AG04450 (cell line): Measurements from ENCODE around the gene ACOT9. TPM values are rescaled to one million over a fixed set of nuclear protein-coding genes. Genes with fewer than 3 reads are reported as not detected.

Experiments used
- CTCF ChIA-PET: fragments of 300-600, 350-600 bp; formaldehyde crosslinking; extraction: SDS; loops from one replicate; lab custom pipeline; 2022; ENCODE audit warnings: antibody characterized with exemption, inconsistent platforms; lab: Charles Lee
- POLR2A ChIA-PET: fragments of 350-600 bp; formaldehyde crosslinking; extraction: SDS; loops from one replicate; lab custom pipeline; 2021; ENCODE audit warnings: antibody characterized with exemption, inconsistent platforms; lab: Yijun Ruan, JAX
- DNase-seq: peaks from one replicate; pipeline ENCODE4 v3.0.0-alpha.2; 2011; ENCODE audit warnings: low read depth, low spot score
- H3K27ac ChIP-seq: one replicate; pipeline ENCODE4 v1.5.1; 2012; ENCODE audit warnings: low read depth, low read length, control low read depth
- H3K27me3 ChIP-seq: one replicate; pipeline ENCODE4 v1.6.0; 2012; ENCODE audit warnings: low read length; ENCODE audit not compliant: control insufficient read depth, insufficient read depth
- H3K4me3 ChIP-seq: 2 replicates; pipeline ENCODE4 v1.5.1; 2011; ENCODE audit warnings: mild to moderate bottlenecking, low read depth, low read length, control low read depth
- H3K9me3 ChIP-seq: 2 replicates; pipeline ENCODE4 v1.5.1; 2012; ENCODE audit warnings: low read length; ENCODE audit not compliant: control insufficient read depth, insufficient read depth
- CTCF ChIP-seq: IDR thresholded peaks from 2 replicates; pipeline ENCODE4 v1.5.1; 2011; ENCODE audit warnings: low read depth, low read length, control low read depth, inconsistent platforms
- polyA plus RNA-seq: library from polyadenylated mRNA; depleted of rRNA; stranded (reverse); fragments of >200 nt; gene quantifications from 2 replicates; pipeline ENCODE4 v1.2.3, GENCODE V29; 2011

Gene ACOT9
- polyA plus RNA-seq, 1 experiment = 62.5 TPM

DNA sequence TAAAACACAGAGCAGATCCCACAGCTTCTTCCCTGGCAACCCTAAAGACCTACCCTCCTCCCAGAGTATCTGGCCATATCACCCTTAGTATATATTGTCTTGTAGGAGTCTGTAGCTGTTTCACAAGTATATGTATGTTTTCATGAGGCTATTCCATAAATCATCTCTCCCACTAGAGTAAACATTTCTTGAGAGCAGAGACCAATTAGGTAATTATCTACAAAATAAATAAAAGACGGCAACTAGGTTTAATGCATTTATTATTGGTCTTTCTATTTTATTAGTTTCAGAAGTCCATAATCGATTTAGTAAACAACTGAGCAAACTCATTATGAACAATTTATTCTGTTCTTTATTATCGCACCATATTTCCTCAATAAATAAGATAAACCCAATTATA is 7.0 kb downstream of the ACOT9 start:
- CTCF ChIA-PET = interaction anchor here (4.8 kb wide), 1 partner anchor 166 kb away, joined by 33 read pairs; no protein-coding TSS in a partner anchor
- POLR2A ChIA-PET = interaction anchor here (0.5 kb wide), 1 partner anchor 51 kb away, joined by 7 read pairs; no protein-coding TSS in a partner anchor
- Histone ChIP-seq H3K27ac (no peak overlapping the region), H3K9me3 (no peaks in the 10 kb centered on the region), H3K27me3 (no peaks in the 10 kb centered on the region), H3K4me3 (no peak overlapping the region)
- no peak for TF ChIP-seq CTCF
- no peak for DNase-seq

GRCh38 chrX:23732704-23733103 is 10.4 kb downstream of the ACOT9 start:
- CTCF ChIA-PET = interaction anchor here (0.7 kb wide), 1 partner anchor 169 kb away, joined by 3 read pairs; no protein-coding TSS in a partner anchor
- H3K4me3 ChIP-seq = no peak overlapping the region
- POLR2A ChIA-PET = no interaction called here
- H3K27me3 ChIP-seq = no peaks in the 10 kb centered on the region
- DNase-seq = no peak
- no peak for TF ChIP-seq CTCF
- H3K27ac ChIP-seq = no peak overlapping the region
- H3K9me3 ChIP-seq = no peaks in the 10 kb centered on the region

- Histone ChIP-seq H3K27ac (no peak overlapping the region), H3K27me3 (no peaks in the 10 kb centered on the region), H3K4me3 (no peak overlapping the region), H3K9me3 (no peaks in the 10 kb centered on the region)
- no peak for DNase-seq
- no peak for TF ChIP-seq CTCF
- ChIA-PET CTCF (no interaction called here), POLR2A (no interaction called here)
Measured at GRCh38 chrX:23731951-23732350, 11.1 kb downstream of the ACOT9 start.

DNA sequence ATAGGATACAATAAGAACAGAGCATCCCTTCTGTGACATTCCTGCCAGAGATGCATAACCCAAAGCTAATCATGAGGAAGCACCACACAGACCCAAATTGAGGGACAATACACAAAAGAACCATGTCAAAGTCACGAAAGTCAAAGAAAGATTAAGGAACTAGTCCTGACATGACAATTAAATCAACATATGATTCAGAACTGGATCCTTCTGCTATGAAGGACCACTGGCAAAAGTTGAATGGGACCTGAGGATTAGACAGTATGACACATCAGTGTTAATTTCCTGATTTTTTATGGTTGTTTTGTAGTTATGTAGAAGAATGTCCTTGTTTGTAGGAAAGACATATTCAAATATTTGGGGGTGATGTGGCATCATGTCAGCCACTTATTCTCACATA is 13.9 kb downstream of the ACOT9 start:
- no peaks in the 10 kb centered on the region for H3K27me3 ChIP-seq
- no peak overlapping the region for H3K27ac ChIP-seq
- TF ChIP-seq CTCF = no peak
- no peak overlapping the region for H3K4me3 ChIP-seq
- POLR2A ChIA-PET = interaction anchor here (0.6 kb wide), 1 partner anchor 32 kb away, joined by 3 read pairs; no protein-coding TSS in a partner anchor
- CTCF ChIA-PET = interaction anchor here (1.0 kb wide), 1 partner anchor 53 kb away, joined by 4 read pairs; no protein-coding TSS in a partner anchor
- DNase-seq = no peak
- H3K9me3 ChIP-seq = no peaks in the 10 kb centered on the region

DNA sequence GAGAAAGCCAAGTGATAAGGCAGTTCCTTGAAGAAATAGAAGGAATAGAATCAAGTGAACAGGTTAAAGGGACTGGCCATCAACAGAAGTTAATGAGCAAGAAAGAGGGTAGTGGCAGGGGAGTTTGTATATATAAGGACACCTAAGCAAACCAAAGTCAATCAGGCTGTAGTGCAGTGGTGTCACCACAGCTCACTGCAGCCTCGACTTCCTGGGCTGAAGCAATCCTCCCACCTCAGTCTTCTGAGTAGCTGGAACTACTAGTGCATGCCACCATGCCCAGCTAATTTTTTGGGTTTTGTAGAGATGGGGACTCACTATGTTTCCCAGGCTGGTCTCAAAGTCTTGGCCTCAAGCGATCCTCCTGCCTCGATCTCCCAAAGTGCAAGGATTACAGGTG is 15.9 kb downstream of the ACOT9 start:
- TF ChIP-seq CTCF = no peak
- POLR2A ChIA-PET = no interaction called here
- CTCF ChIA-PET = no interaction called here
- no peaks in the 10 kb centered on the region for H3K27me3 ChIP-seq
- no peak for DNase-seq
- H3K27ac ChIP-seq = no peak overlapping the region
- no peaks in the 10 kb centered on the region for H3K9me3 ChIP-seq
- no peak overlapping the region for H3K4me3 ChIP-seq
